Neural cell (in vitro differentiated cells): ENCODE results near the gene B3GALT4. TPM values are rescaled to one million over a fixed set of nuclear protein-coding genes. Genes with fewer than 3 reads are reported as not detected.

Experiments
- H2AFZ ChIP-seq: fragments of 200-600, 300-800 bp; sonication (generic), shearing (Covaris generic); 2 replicates; pipeline ENCODE4 v1.6.0; 2014; ENCODE audit warnings: low read depth, mild to moderate bottlenecking, antibody characterized with exemption, low read length, moderate library complexity
- H3F3A ChIP-seq: fragments of 200-600 bp; shearing (Covaris generic); 2 replicates; pipeline ENCODE4 v1.6.1; 2016; ENCODE audit warnings: mild to moderate bottlenecking, moderate library complexity, mixed read lengths, antibody characterized with exemption, low read length; ENCODE audit not compliant: insufficient read depth, poor library complexity, severe bottlenecking
- H3K27ac ChIP-seq: fragments of 200-600, 300-800 bp; sonication (generic), shearing (Covaris generic); 2 replicates; pipeline ENCODE4 v1.5.1; 2014; ENCODE audit warnings: mild to moderate bottlenecking, low read length, moderate library complexity
- H3K27me3 ChIP-seq: fragments of 300-800, 200-600 bp; sonication (generic), shearing (Covaris generic); 2 replicates; pipeline ENCODE4 v1.6.0; 2014; ENCODE audit warnings: mild to moderate bottlenecking, low read depth, low read length, moderate library complexity; ENCODE audit not compliant: insufficient read depth
- H3K36me3 ChIP-seq: fragments of 300-800, 200-600 bp; sonication (generic), shearing (Covaris generic); 2 replicates; pipeline ENCODE4 v1.5.1; 2014; ENCODE audit warnings: mild to moderate bottlenecking, antibody characterized with exemption, low read length, moderate library complexity; ENCODE audit not compliant: insufficient read depth
- H3K4me2 ChIP-seq: fragments of 300-800, 200-600 bp; sonication (generic), shearing (Covaris generic); 2 replicates; pipeline ENCODE4 v1.6.0; 2014; ENCODE audit warnings: mild to moderate bottlenecking, low read length
- H3K4me3 ChIP-seq: fragments of 300-800, 200-600 bp; sonication (generic), shearing (Covaris generic); 2 replicates; pipeline ENCODE4 v1.5.1; 2014; ENCODE audit warnings: mild to moderate bottlenecking, low read length, moderate library complexity
- H3K79me2 ChIP-seq: fragments of 200-600 bp; shearing (Covaris generic); replicated peaks from 2 replicates; pipeline ENCODE4 v1.6.0; 2014; ENCODE audit warnings: mild to moderate bottlenecking, low read length, moderate library complexity; ENCODE audit not compliant: insufficient read depth
- H3K9ac ChIP-seq: fragments of 300-800, 200-600 bp; sonication (generic), shearing (Covaris generic); 2 replicates; pipeline ENCODE4 v1.6.1; 2016; ENCODE audit warnings: mild to moderate bottlenecking, low read length, mixed read lengths
- H3K9me2 ChIP-seq: fragments of 200-600 bp; shearing (Covaris generic); 2 replicates; pipeline ENCODE4 v1.6.1; 2016; ENCODE audit warnings: mild to moderate bottlenecking, low read length, mixed read lengths; ENCODE audit not compliant: insufficient read depth
- H3K9me3 ChIP-seq: fragments of 200-600, 300-800 bp; sonication (generic), shearing (Covaris generic); 2 replicates; pipeline ENCODE4 v1.6.1; 2016; ENCODE audit warnings: mild to moderate bottlenecking, mixed run types, low read length, moderate library complexity, mixed read lengths
- H4K20me1 ChIP-seq: fragments of 200-600 bp; shearing (Covaris generic); 2 replicates; pipeline ENCODE4 v1.6.1; 2016; ENCODE audit warnings: mild to moderate bottlenecking, mixed run types; ENCODE audit not compliant: insufficient read depth
- CTCF ChIP-seq: fragments of 450-650 bp; IDR thresholded peaks from 2 replicates; pipeline ENCODE4 v1.5.1; 2014; ENCODE audit warnings: antibody characterized with exemption, mild to moderate bottlenecking, moderate library complexity; ENCODE audit not compliant: poor library complexity, severe bottlenecking
- EP300 ChIP-seq: fragments of 450-650 bp; conservative IDR thresholded peaks from 2 replicates; pipeline ENCODE4 v1.6.1; 2014; ENCODE audit warnings: antibody characterized with exemption, mild to moderate bottlenecking, moderate library complexity; ENCODE audit not compliant: poor library complexity, severe bottlenecking
- EZH2 ChIP-seq: fragments of 200-600, 300-800 bp; shearing (Covaris generic), sonication (generic); IDR thresholded peaks from 2 replicates; pipeline ENCODE4 v1.6.1; 2014; ENCODE audit warnings: antibody characterized with exemption, low read length, borderline replicate concordance, mild to moderate bottlenecking; ENCODE audit not compliant: insufficient read depth, poor library complexity, severe bottlenecking
- MXI1 ChIP-seq: fragments of 450-650 bp; conservative IDR thresholded peaks from 2 replicates; pipeline ENCODE4 v1.6.1; 2014; ENCODE audit warnings: antibody characterized with exemption, mild to moderate bottlenecking; ENCODE audit not compliant: poor library complexity, severe bottlenecking
- POLR2AphosphoS5 ChIP-seq: IDR thresholded peaks from 2 replicates; pipeline ENCODE4 v1.6.1; 2012
- RAD21 ChIP-seq: fragments of 450-650 bp; conservative IDR thresholded peaks from 2 replicates; pipeline ENCODE4 v1.6.1; 2014; ENCODE audit warnings: antibody characterized with exemption, mild to moderate bottlenecking, moderate library complexity
- REST ChIP-seq: IDR thresholded peaks from 2 replicates; pipeline ENCODE4 v1.6.1; 2012; ENCODE audit warnings: borderline replicate concordance
- SMC3 ChIP-seq: fragments of 450-650 bp; conservative IDR thresholded peaks from 2 replicates; pipeline ENCODE4 v1.6.1; 2014; ENCODE audit warnings: antibody characterized with exemption, mild to moderate bottlenecking, moderate library complexity; ENCODE audit not compliant: poor library complexity
- TAF1 ChIP-seq: IDR thresholded peaks from 2 replicates; pipeline ENCODE4 v1.6.1; 2012; ENCODE audit warnings: low read depth
- polyA plus RNA-seq: library from polyadenylated mRNA; depleted of rRNA; stranded (reverse); fragments of >200 nt; gene quantifications from 2 replicates; pipeline ENCODE4 v1.2.3, GENCODE V29; 2014

B3GALT4 gene
- polyA plus RNA-seq, 1 donor from 2014 or later: 2.5 TPM

GRCh38 chr6:33276581-33276863 lies 401 bp upstream of the B3GALT4 start:
- Histone ChIP-seq H3K79me2 (peaks cover 19% of the 10 kb centered on the region), H4K20me1 (no peaks in the 10 kb centered on the region)

GRCh38 chr6:33277663-33278391 lies 904 bp downstream of the B3GALT4 start:
- Histone ChIP-seq H4K20me1 (no peaks in the 10 kb centered on the region), H3K9ac (peak overlapping the region; percentile 81), H3K36me3 (no peaks in the 10 kb centered on the region), H3K4me2 (peak overlapping the region; percentile 48), H3K27ac (peak overlapping the region; percentile 77), H3K4me3 (peak overlapping the region; percentile 82), H3K79me2 (peaks cover 11% of the 10 kb centered on the region), H2AFZ (peak overlapping the region; percentile 65), H3F3A (no peaks in the 10 kb centered on the region), H3K27me3 (no peaks in the 10 kb centered on the region), H3K9me3 (no peaks in the 10 kb centered on the region), H3K9me2 (no peaks in the 10 kb centered on the region)
- TF ChIP-seq MXI1 (no peak), CTCF (peak; percentile 5)

More at GRCh38 chr6:33276581-33276863, 401 bp upstream of the B3GALT4 start:
- no peak for TF ChIP-seq EZH2
- no peak for TF ChIP-seq REST
- TF ChIP-seq EP300: no peak
- TF ChIP-seq TAF1: no peak
- no peak for TF ChIP-seq MXI1
- no peak for TF ChIP-seq RAD21
- TF ChIP-seq SMC3: no peak
- no peak for TF ChIP-seq CTCF
- no peak for TF ChIP-seq POLR2AphosphoS5
- H3K9me3 ChIP-seq: no peaks in the 10 kb centered on the region
- peak overlapping the region; percentile 75 for H3K4me2 ChIP-seq
- peak overlapping the region; percentile 82 for H3K4me3 ChIP-seq
- no peaks in the 10 kb centered on the region for H3K27me3 ChIP-seq
- peak overlapping the region; percentile 77 for H3K27ac ChIP-seq
- H3K36me3 ChIP-seq: no peaks in the 10 kb centered on the region
- peak overlapping the region; percentile 81 for H3K9ac ChIP-seq
- no peaks in the 10 kb centered on the region for H3F3A ChIP-seq
- H2AFZ ChIP-seq: peak overlapping the region; percentile 14
- H3K9me2 ChIP-seq: no peaks in the 10 kb centered on the region
